RWPE1 (cell line): ENCODE results near the gene ASF1B.
"Not testable (repeated sequence)": the region's sequence is repeated elsewhere in the genome, so short reads cannot be mapped to it uniquely, and the experiment has no call there.

Experiments used
- CTCF ChIA-PET: fragments of 350-600 bp; sonication (Branson Sonifier 250); formaldehyde crosslinking; extraction: SDS; loops from one replicate; lab custom pipeline; 2021; lab: Yijun Ruan, JAX
- POLR2A ChIA-PET: fragments of 400-600 bp; formaldehyde crosslinking; extraction: SDS; loops from one replicate; lab custom pipeline; 2020; ENCODE audit warnings: antibody characterized with exemption; ENCODE audit not compliant: low non-redundant PET; lab: Yijun Ruan, JAX
- DNase-seq: peaks from one replicate; pipeline ENCODE4 v3.0.0; 2012; ENCODE audit warnings: low spot score
- H3K27ac ChIP-seq: fragments of 450-650 bp; 2 replicates; pipeline ENCODE4 v1.5.1; 2017
- TF ChIP-seq, protein P1 (sequence below): fragments of 450-650 bp; conservative IDR thresholded peaks from 2 replicates; pipeline ENCODE4 v1.5.1; 2017; ENCODE audit warnings: low read depth, mild to moderate bottlenecking

Gene ASF1B

DNA sequence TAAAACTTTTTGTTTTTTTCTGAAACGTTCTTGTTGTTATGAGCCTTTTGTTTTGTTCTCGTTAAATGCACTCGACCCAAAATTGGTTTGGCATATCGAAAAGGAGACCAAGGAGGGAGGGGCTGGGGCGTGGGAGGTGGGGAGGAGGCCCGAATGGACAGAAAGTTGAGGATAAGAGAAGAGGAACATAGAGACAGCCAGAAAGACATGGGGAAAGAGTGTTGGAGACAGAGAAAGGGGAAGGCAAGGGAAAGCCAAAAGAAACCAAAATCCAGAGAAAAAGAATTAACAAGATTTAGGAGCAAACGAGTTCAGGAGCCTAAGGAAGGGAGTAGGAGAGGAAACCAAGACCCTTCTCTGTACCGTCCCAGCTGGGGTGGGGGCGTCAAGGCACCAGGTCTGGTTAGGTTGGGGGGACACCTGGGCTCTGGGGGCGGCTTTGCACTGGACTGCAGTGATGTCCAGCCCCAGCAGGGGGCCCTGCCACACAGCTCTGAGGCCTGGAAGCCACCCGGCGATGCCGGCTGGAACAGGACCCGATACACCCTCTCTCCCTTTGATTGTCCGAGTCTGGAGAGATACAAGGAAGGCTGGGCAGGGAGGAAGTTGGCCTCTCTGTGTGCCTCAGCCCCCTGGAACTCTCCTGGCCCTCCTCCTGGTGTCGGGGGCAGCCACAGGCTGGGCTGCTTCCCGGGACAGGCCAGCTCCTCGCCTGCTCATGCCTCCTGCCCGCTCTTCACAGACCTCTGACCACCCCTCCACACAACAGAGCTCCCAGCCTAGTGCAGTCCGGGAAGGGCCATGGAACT lies 11.6 kb upstream of the ASF1B start:
- CTCF ChIA-PET: interaction anchor here (0.5 to 1.1 kb wide), 6 partner anchors 10 to 316 kb away, joined by 3 to 4 read pairs (median 3); no protein-coding TSS in a partner anchor
- TF ChIP-seq, protein P1, sequence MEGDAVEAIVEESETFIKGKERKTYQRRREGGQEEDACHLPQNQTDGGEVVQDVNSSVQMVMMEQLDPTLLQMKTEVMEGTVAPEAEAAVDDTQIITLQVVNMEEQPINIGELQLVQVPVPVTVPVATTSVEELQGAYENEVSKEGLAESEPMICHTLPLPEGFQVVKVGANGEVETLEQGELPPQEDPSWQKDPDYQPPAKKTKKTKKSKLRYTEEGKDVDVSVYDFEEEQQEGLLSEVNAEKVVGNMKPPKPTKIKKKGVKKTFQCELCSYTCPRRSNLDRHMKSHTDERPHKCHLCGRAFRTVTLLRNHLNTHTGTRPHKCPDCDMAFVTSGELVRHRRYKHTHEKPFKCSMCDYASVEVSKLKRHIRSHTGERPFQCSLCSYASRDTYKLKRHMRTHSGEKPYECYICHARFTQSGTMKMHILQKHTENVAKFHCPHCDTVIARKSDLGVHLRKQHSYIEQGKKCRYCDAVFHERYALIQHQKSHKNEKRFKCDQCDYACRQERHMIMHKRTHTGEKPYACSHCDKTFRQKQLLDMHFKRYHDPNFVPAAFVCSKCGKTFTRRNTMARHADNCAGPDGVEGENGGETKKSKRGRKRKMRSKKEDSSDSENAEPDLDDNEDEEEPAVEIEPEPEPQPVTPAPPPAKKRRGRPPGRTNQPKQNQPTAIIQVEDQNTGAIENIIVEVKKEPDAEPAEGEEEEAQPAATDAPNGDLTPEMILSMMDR: peak; percentile 71; the same call in 1 of the 2 replicates
- peak overlapping the region; percentile 64 for H3K27ac ChIP-seq
- DNase-seq: peak; percentile 58
- POLR2A ChIA-PET: interaction anchor here (0.6 kb wide), 1 partner anchor 119 kb away, joined by 4 read pairs; no protein-coding TSS in a partner anchor

DNA sequence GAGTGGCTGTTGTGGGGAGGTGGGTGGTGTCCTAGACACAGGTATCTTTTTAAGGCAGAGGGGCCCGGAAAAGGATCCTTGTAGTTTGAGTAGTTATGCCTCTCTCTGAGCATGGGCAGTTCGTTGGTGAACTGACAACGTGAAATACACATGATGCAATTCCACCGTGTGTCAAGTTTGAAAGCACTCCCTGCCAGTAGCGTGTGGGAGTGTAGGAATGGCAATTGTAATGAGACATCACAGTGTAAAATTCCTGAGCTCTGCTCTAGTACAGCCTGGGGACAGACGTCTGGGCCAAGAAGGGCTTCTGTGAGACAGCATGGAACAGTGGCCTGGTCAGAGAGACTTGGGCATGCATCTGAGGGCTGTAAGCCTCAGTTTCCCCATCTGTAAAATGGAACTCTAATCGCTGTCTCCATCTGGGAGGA lies 10.4 kb upstream of the ASF1B start:
- H3K27ac ChIP-seq: no peak overlapping the region
- ChIA-PET POLR2A (no interaction called here), CTCF (no interaction called here)
- TF ChIP-seq, protein P1: no peak
- no peak for DNase-seq

DNA sequence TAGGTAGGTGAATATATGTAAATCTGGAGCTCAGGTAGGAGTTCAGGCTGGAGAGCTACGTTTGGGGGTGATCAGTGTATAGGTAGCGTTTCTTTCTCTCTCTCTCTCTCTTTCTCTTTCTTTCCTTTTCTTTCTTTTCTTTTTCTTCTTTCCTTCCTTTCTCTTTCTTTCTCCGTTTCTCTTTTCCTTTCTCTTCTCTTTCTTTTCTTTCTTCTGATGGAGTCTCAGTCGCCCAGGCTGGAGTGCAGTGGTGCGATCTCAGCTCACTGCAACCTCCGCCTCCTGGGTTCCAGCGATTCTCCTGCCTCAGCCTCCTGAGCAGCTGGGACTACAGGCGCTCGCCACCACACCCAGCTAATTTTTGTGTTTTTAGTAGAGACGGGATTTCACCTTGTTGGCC lies 9.8 kb upstream of the ASF1B start:
- POLR2A ChIA-PET, H3K27ac ChIP-seq, DNase-seq: not testable (repeated sequence)
- CTCF ChIA-PET: interaction anchor here (0.6 to 0.9 kb wide), 3 partner anchors 71 to 202 kb away, joined by 3 to 4 read pairs (median 3); no protein-coding TSS in a partner anchor

DNA sequence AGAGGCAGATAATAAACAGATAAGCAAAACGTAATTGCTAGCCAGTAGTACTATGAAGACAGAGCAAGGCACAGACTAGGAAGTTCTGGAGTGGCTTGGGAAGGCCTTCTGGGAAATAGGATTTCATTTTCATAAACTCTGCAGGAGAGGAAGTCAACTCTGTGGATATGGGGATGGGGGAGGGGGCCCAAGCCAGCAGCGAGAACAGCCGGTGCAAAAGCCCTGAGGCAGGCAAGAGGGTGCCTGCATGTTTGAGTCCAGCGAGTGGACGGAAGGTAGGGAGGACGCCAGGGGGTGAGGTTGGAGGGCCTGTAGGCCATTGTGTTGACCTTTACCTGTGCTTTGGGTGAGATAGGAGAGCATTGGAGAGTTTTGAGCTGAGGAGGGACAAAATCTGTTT lies 9.0 kb upstream of the ASF1B start:
- TF ChIP-seq, protein P1: no peak
- no peak overlapping the region for H3K27ac ChIP-seq
- ChIA-PET CTCF (interaction anchor here (0.6 to 0.9 kb wide), 3 partner anchors 72 to 208 kb away, joined by 3 to 4 read pairs (median 3); no protein-coding TSS in a partner anchor), POLR2A (no interaction called here)
- no peak for DNase-seq

DNA sequence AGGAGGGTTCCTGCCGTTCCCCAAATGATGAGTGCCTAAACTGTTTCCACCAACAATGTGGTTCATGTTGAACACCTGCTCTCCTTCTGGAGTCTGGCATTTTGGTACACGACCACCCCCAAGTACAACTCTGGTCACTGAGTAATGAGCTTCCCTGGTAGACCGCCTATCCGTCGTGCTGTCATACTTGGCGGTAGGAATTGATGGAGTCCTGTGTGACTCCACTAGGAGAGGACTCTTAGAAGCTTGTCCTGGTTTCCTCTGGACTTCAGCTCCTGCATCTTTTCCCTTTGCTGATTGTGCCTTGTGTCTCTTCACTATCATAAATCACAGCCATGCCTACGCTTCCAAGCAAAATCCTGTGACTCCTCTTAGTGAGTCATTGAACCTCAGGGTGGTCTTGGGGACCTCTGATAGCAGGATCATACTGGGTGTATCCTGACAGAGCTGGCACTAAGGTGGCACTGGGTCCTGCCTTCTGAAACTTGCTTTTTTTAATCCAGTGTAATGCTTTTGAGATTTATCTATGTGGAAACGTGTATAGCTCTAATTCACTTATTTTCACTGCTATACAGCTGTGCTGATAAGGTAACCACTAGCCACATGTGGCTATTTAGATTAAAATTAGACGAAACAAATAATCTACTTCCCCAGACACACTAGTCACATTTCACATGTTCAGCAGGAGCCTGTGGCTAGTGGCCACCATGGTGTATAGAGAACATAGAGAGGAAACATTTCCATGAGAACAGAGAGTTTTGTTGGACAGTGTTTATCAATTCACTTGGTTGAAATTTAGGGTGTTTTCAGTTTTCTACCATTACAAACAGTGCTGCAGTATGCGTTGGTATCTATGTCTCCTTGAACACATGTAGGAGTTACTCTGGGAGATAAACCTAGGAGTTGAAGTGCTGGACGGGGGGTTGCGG lies 6.1 kb upstream of the ASF1B start:
- CTCF ChIA-PET: interaction anchor here (0.6 kb wide), 1 partner anchor 206 kb away, joined by 3 read pairs; no protein-coding TSS in a partner anchor
- no peak overlapping the region for H3K27ac ChIP-seq
- TF ChIP-seq, protein P1: no peak
- POLR2A ChIA-PET: no interaction called here
- no peak for DNase-seq

DNA sequence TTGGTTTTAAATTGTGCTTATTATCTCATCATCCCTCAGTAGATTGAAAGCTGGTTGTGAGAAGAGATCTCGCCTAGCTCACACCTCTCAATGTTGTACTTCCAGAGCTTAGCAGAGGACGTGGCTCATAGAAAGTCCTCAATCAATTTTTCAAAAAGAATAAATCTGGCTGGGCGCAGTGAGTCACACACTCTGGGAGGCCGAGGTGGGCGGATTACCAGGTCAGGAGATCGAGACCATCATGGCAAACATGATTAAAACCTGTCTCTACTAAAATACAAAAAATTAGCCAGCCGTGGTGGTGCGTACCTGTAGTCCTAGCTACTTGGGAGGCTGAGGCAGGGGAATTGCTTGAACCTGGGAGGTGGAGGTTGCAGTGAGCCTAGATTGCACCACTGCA lies 4.7 kb upstream of the ASF1B start:
- TF ChIP-seq, protein P1: no peak
- no peak for DNase-seq
- CTCF ChIA-PET: interaction anchor here (0.6 kb wide), 1 partner anchor 27 kb away, joined by 3 read pairs; no protein-coding TSS in a partner anchor
- H3K27ac ChIP-seq: no peak overlapping the region
- POLR2A ChIA-PET: no interaction called here
